ENCODE data around the gene RAB43. TPM values are rescaled to one million over a fixed set of nuclear protein-coding genes. Genes with fewer than 3 reads are reported as not detected.
A peak's percentile ranks its signal among the peaks of the same experiment; 100 is the strongest.
"Not testable (repeated sequence)": the region's sequence is repeated elsewhere in the genome, so short reads cannot be mapped to it uniquely, and the experiment has no call there.

Gene RAB43
- total and polyA plus RNA-seq, 4 donors = 3.5 to 25.4 (median 17.1) TPM

GRCh38 chr3:129070086-129070885, 51.3 kb downstream of the RAB43 start:
- no peak overlapping the region for H3K27ac ChIP-seq (ENCODE audit: low read depth in 1 of 2, low read length in 2 of 2)
- no peak for ATAC-seq (ENCODE audit: low FRiP score)
- no peak overlapping the region for H3K4me3 ChIP-seq (ENCODE audit: low read length in 2 of 2)
- WGBS, 2 donors = 84 to 87% methylated on average over 8 of the region's 8 CpGs
- no peaks in the 10 kb centered on the region for H3K27me3 ChIP-seq (ENCODE audit: control insufficient read depth in 1 of 2, insufficient read depth in 2 of 2, low read length in 1 of 2)
- H3K36me3 ChIP-seq (ENCODE audit: control insufficient read depth in 1 of 2, insufficient read depth in 2 of 2, low read length in 1 of 2) = no peaks in the 10 kb centered on the region
- intact Hi-C loops (cut with DNase I) = no loop called here
- peak in 1 of 2 donors; percentile 19 for DNase-seq
- no peaks in the 10 kb centered on the region for H3K9me3 ChIP-seq (ENCODE audit: control insufficient read depth, low read length)
- no peaks in the 10 kb centered on the region for H3K4me1 ChIP-seq (ENCODE audit: control insufficient read depth in 1 of 2, insufficient read depth in 2 of 2, low read length in 2 of 2)

GRCh38 chr3:129069313-129070085, 52.1 kb downstream of the RAB43 start:
- 68 to 78% methylated on average over 13 of the region's 13 CpGs for WGBS, 2 donors
- H3K27ac ChIP-seq (ENCODE audit: low read depth in 1 of 2, low read length in 2 of 2); intact Hi-C loops (cut with DNase I); ATAC-seq (ENCODE audit: low FRiP score); H3K4me3 ChIP-seq (ENCODE audit: low read length in 2 of 2); H3K36me3 ChIP-seq (ENCODE audit: control insufficient read depth in 1 of 2, insufficient read depth in 2 of 2, low read length in 1 of 2); H3K4me1 ChIP-seq (ENCODE audit: control insufficient read depth in 1 of 2, insufficient read depth in 2 of 2, low read length in 2 of 2); H3K27me3 ChIP-seq (ENCODE audit: control insufficient read depth in 1 of 2, insufficient read depth in 2 of 2, low read length in 1 of 2); H3K9me3 ChIP-seq (ENCODE audit: control insufficient read depth, low read length): not testable (repeated sequence)
- DNase-seq = peak in 1 of 2 donors; percentile 14

- no peaks in the 10 kb centered on the region for H3K9me3 ChIP-seq (ENCODE audit: control insufficient read depth, low read length)
- ATAC-seq (ENCODE audit: low FRiP score) = no peak
- 17 to 25% methylated on average over 38 to 44 of the region's 44 CpGs for WGBS, 2 donors
- intact Hi-C loops (cut with DNase I) = no loop called here
- no peak overlapping the region for H3K27ac ChIP-seq (ENCODE audit: low read depth in 1 of 2, low read length in 2 of 2)
- peak in 1 of 2 donors; percentile 55 for DNase-seq
- H3K27me3 ChIP-seq (ENCODE audit: control insufficient read depth in 1 of 2, insufficient read depth in 2 of 2, low read length in 1 of 2) = no peaks in the 10 kb centered on the region
- H3K4me3 ChIP-seq (ENCODE audit: low read length in 2 of 2) = no peak overlapping the region
- no peaks in the 10 kb centered on the region for H3K4me1 ChIP-seq (ENCODE audit: control insufficient read depth in 1 of 2, insufficient read depth in 2 of 2, low read length in 2 of 2)
- H3K36me3 ChIP-seq (ENCODE audit: control insufficient read depth in 1 of 2, insufficient read depth in 2 of 2, low read length in 1 of 2) = no peaks in the 10 kb centered on the region
Measured at GRCh38 chr3:129068291-129068886, 53.2 kb downstream of the RAB43 start.

GRCh38 chr3:129067719-129068118, 53.9 kb downstream of the RAB43 start:
- ATAC-seq (ENCODE audit: low FRiP score); H3K27ac ChIP-seq (ENCODE audit: low read depth in 1 of 2, low read length in 2 of 2); H3K36me3 ChIP-seq (ENCODE audit: control insufficient read depth in 1 of 2, insufficient read depth in 2 of 2, low read length in 1 of 2); H3K27me3 ChIP-seq (ENCODE audit: control insufficient read depth in 1 of 2, insufficient read depth in 2 of 2, low read length in 1 of 2); intact Hi-C loops (cut with DNase I); H3K4me3 ChIP-seq (ENCODE audit: low read length in 2 of 2); H3K9me3 ChIP-seq (ENCODE audit: control insufficient read depth, low read length); H3K4me1 ChIP-seq (ENCODE audit: control insufficient read depth in 1 of 2, insufficient read depth in 2 of 2, low read length in 2 of 2): not testable (repeated sequence)
- WGBS, 2 donors = 93 to 94% methylated on average over 7 of the region's 7 CpGs
- DNase-seq = peak; percentile 18 to 20

GRCh38 chr3:129065720-129066073, 55.9 kb downstream of the RAB43 start:
- Histone ChIP-seq H3K27me3 (ENCODE audit: control insufficient read depth in 1 of 2, insufficient read depth in 2 of 2, low read length in 1 of 2) (no peaks in the 10 kb centered on the region), H3K9me3 (ENCODE audit: control insufficient read depth, low read length) (no peaks in the 10 kb centered on the region), H3K4me1 (ENCODE audit: control insufficient read depth in 1 of 2, insufficient read depth in 2 of 2, low read length in 2 of 2) (no peaks in the 10 kb centered on the region), H3K4me3 (ENCODE audit: low read length in 2 of 2) (no peak overlapping the region), H3K27ac (ENCODE audit: low read depth in 1 of 2, low read length in 2 of 2) (no peak overlapping the region), H3K36me3 (ENCODE audit: control insufficient read depth in 1 of 2, insufficient read depth in 2 of 2, low read length in 1 of 2) (no peaks in the 10 kb centered on the region)
- WGBS, 2 donors = 88 to 92% methylated on average over 4 of the region's 4 CpGs
- ATAC-seq (ENCODE audit: low FRiP score) (no peak), DNase-seq (no peak)
- intact Hi-C loops (cut with DNase I) = no loop called here

- peak; percentile 23 to 59 for DNase-seq
- Histone ChIP-seq H3K4me3 (ENCODE audit: low read length in 2 of 2) (no peak overlapping the region), H3K9me3 (ENCODE audit: control insufficient read depth, low read length) (no peaks in the 10 kb centered on the region), H3K27ac (ENCODE audit: low read depth in 1 of 2, low read length in 2 of 2) (no peak overlapping the region), H3K27me3 (ENCODE audit: control insufficient read depth in 1 of 2, insufficient read depth in 2 of 2, low read length in 1 of 2) (no peaks in the 10 kb centered on the region), H3K36me3 (ENCODE audit: control insufficient read depth in 1 of 2, insufficient read depth in 2 of 2, low read length in 1 of 2) (no peaks in the 10 kb centered on the region), H3K4me1 (ENCODE audit: control insufficient read depth in 1 of 2, insufficient read depth in 2 of 2, low read length in 2 of 2) (no peaks in the 10 kb centered on the region)
- 89 to 94% methylated on average over 14 of the region's 14 CpGs for WGBS, 2 donors
- intact Hi-C loops (cut with DNase I) = no loop called here
- ATAC-seq (ENCODE audit: low FRiP score) = no peak
Measured at GRCh38 chr3:129065016-129065719, 56.4 kb downstream of the RAB43 start.

- H3K4me3 ChIP-seq (ENCODE audit: low read length in 2 of 2) = no peak overlapping the region
- DNase-seq = peak in 1 of 2 donors; percentile 54
- H3K36me3 ChIP-seq (ENCODE audit: control insufficient read depth in 1 of 2, insufficient read depth in 2 of 2, low read length in 1 of 2) = no peaks in the 10 kb centered on the region
- no peaks in the 10 kb centered on the region for H3K4me1 ChIP-seq (ENCODE audit: control insufficient read depth in 1 of 2, insufficient read depth in 2 of 2, low read length in 2 of 2)
- no peaks in the 10 kb centered on the region for H3K9me3 ChIP-seq (ENCODE audit: control insufficient read depth, low read length)
- no peak for ATAC-seq (ENCODE audit: low FRiP score)
- 94% methylated on average over 15 of the region's 15 CpGs for WGBS, 2 donors
- intact Hi-C loops (cut with DNase I) = no loop called here
- H3K27ac ChIP-seq (ENCODE audit: low read depth in 1 of 2, low read length in 2 of 2) = no peak overlapping the region
- no peaks in the 10 kb centered on the region for H3K27me3 ChIP-seq (ENCODE audit: control insufficient read depth in 1 of 2, insufficient read depth in 2 of 2, low read length in 1 of 2)
Measured at GRCh38 chr3:129063841-129064482, 57.6 kb downstream of the RAB43 start.

GRCh38 chr3:129063091-129063640, 58.4 kb downstream of the RAB43 start:
- Histone ChIP-seq H3K4me1 (ENCODE audit: control insufficient read depth in 1 of 2, insufficient read depth in 2 of 2, low read length in 2 of 2) (no peaks in the 10 kb centered on the region), H3K27ac (ENCODE audit: low read depth in 1 of 2, low read length in 2 of 2) (no peak overlapping the region), H3K27me3 (ENCODE audit: control insufficient read depth in 1 of 2, insufficient read depth in 2 of 2, low read length in 1 of 2) (no peaks in the 10 kb centered on the region), H3K9me3 (ENCODE audit: control insufficient read depth, low read length) (no peaks in the 10 kb centered on the region), H3K4me3 (ENCODE audit: low read length in 2 of 2) (no peak overlapping the region), H3K36me3 (ENCODE audit: control insufficient read depth in 1 of 2, insufficient read depth in 2 of 2, low read length in 1 of 2) (no peaks in the 10 kb centered on the region)
- intact Hi-C loops (cut with DNase I) = no loop called here
- 94 to 97% methylated on average over 10 of the region's 10 CpGs for WGBS, 2 donors
- ATAC-seq (ENCODE audit: low FRiP score) = no peak
- DNase-seq = peak in 1 of 2 donors; percentile 61
